ENCODE data around the gene KLHL42. TPM values are rescaled to one million over a fixed set of nuclear protein-coding genes. Genes with fewer than 3 reads are reported as not detected.

KLHL42 gene
- total and polyA plus RNA-seq, 4 donors, result 7.5 to 32.5 (median 15.3) TPM

DNA sequence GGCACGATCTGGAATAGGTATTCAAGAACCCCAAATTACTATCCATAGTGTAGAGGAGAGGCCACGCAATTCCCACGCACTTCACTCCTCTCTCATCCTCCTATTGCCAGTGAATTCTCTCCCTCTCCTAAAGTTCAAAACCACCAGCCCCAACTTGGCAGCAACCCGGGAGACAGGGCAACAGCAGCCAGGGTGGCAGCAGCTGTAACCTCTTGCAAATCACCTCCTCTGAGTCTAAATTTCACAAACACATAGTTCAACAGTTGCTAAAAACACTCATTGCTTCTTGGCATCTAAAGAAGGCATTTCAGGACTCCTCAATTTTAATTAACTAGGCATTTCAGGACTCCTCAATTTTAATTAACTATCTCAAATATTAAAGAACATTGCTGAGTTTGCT is 37.7 kb downstream of the KLHL42 start:
- peak; percentile 75 to 86 (median 85) for DNase-seq
- Histone ChIP-seq H3K4me3 (no peak overlapping the region), H3K9me3 (ENCODE audit: control insufficient read depth in 4 of 4, insufficient read depth in 3 of 4, low read length in 3 of 4) (no peaks in the 10 kb centered on the region), H3K4me1 (ENCODE audit: control insufficient read depth in 5 of 5, insufficient read depth in 5 of 5, low read length in 5 of 5) (peaks cover 0 to 14% (median 2%) of the 10 kb centered on the region in 5 donors), H3K27me3 (ENCODE audit: control insufficient read depth in 3 of 3, insufficient read depth in 3 of 3, low read length in 2 of 3) (no peaks in the 10 kb centered on the region), H3K36me3 (ENCODE audit: control insufficient read depth in 4 of 4, insufficient read depth in 4 of 4, low read length in 4 of 4) (no peaks in the 10 kb centered on the region), H3K27ac (ENCODE audit: low read depth in 1 of 2, low read length in 1 of 2) (no peak overlapping the region), H3K9ac (ENCODE audit: insufficient read depth in 1 of 2, low read length in 2 of 2) (no peak overlapping the region)
- ATAC-seq (ENCODE audit: insufficient read depth, low FRiP score), result no peak
- WGBS, 2 donors, result 76 to 88% methylated on average over 4 of the region's 4 CpGs
- TF ChIP-seq CTCF (IDR thresholded peaks at IDR 0.05; ENCODE audit: control extremely low read depth, extremely low read depth), result no peak

- TF ChIP-seq CTCF (IDR thresholded peaks at IDR 0.05; ENCODE audit: control extremely low read depth, extremely low read depth), result no peak
- Histone ChIP-seq H3K27me3 (ENCODE audit: control insufficient read depth in 3 of 3, insufficient read depth in 3 of 3, low read length in 2 of 3) (no peaks in the 10 kb centered on the region), H3K27ac (ENCODE audit: low read depth in 1 of 2, low read length in 1 of 2) (peak overlapping the region in 1 of 2 donors; percentile 34), H3K36me3 (ENCODE audit: control insufficient read depth in 4 of 4, insufficient read depth in 4 of 4, low read length in 4 of 4) (no peaks in the 10 kb centered on the region), H3K4me1 (ENCODE audit: control insufficient read depth in 5 of 5, insufficient read depth in 5 of 5, low read length in 5 of 5) (peaks cover 0 to 14% (median 2%) of the 10 kb centered on the region in 5 donors), H3K4me3 (no peak overlapping the region), H3K9ac (ENCODE audit: insufficient read depth in 1 of 2, low read length in 2 of 2) (peak overlapping the region in 1 of 2 donors; percentile 20), H3K9me3 (ENCODE audit: control insufficient read depth in 4 of 4, insufficient read depth in 3 of 4, low read length in 3 of 4) (no peaks in the 10 kb centered on the region)
- no peak for ATAC-seq (ENCODE audit: insufficient read depth, low FRiP score)
- peak; percentile 61 to 76 (median 72) for DNase-seq
- 60 to 64% methylated on average over 7 of the region's 7 CpGs for WGBS, 2 donors
These were observed 38.4 kb downstream of the KLHL42 start for GRCh38 chr12:27818401-27818918.

DNA sequence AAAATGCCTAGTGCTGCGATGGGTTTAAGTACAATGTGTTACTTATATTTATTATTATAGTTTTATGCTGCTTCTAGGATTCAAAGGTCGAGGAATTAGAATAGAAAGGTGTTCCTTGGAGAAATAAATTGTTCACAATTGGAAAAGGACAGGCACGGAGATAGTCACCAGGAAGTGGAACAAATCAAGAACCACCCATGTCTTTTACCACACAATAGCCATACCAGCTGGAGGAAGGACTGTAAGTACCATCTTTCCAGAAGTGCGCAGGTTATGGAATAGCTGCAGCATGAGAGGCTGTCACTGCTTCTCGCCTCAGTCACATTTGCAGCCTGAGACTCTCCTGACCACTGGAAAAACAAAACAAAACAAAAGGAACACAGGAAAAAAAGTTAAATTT is 40.5 kb downstream of the KLHL42 start:
- DNase-seq (no peak), ATAC-seq (ENCODE audit: insufficient read depth, low FRiP score) (no peak)
- Histone ChIP-seq H3K27ac (ENCODE audit: low read depth in 1 of 2, low read length in 1 of 2) (no peak overlapping the region), H3K36me3 (ENCODE audit: control insufficient read depth in 4 of 4, insufficient read depth in 4 of 4, low read length in 4 of 4) (no peaks in the 10 kb centered on the region), H3K9ac (ENCODE audit: insufficient read depth in 1 of 2, low read length in 2 of 2) (no peak overlapping the region), H3K4me3 (no peak overlapping the region), H3K4me1 (ENCODE audit: control insufficient read depth in 5 of 5, insufficient read depth in 5 of 5, low read length in 5 of 5) (peaks cover 0 to 14% (median 2%) of the 10 kb centered on the region in 5 donors), H3K9me3 (ENCODE audit: control insufficient read depth in 4 of 4, insufficient read depth in 3 of 4, low read length in 3 of 4) (no peaks in the 10 kb centered on the region), H3K27me3 (ENCODE audit: control insufficient read depth in 3 of 3, insufficient read depth in 3 of 3, low read length in 2 of 3) (no peaks in the 10 kb centered on the region)
- no peak for TF ChIP-seq CTCF (IDR thresholded peaks at IDR 0.05; ENCODE audit: control extremely low read depth, extremely low read depth)
- WGBS, 2 donors, result 80 to 83% methylated on average over 5 of the region's 5 CpGs

Data from lung (tissue), 12 donors.